Lower leg skin (tissue), 3 donors: ENCODE data around the gene MYDGF.

Experiments
- POLR2A ChIP-seq, 2 donors: fragments of 450-650 bp; IDR thresholded peaks; one replicate each; pipeline ENCODE4 v1.6.1; 2016 to 2017; ENCODE audit warnings: antibody characterized with exemption in 2 of 2, mild to moderate bottlenecking in 1 of 2, moderate library complexity in 1 of 2
- TF ChIP-seq, protein P1 (sequence below), 3 donors: fragments of 450-650 bp; IDR thresholded peaks; one replicate each; pipeline ENCODE4 v1.5.1; 2016; ENCODE audit warnings: antibody characterized with exemption in 3 of 3, mild to moderate bottlenecking in 3 of 3, moderate library complexity in 2 of 3

DNA sequence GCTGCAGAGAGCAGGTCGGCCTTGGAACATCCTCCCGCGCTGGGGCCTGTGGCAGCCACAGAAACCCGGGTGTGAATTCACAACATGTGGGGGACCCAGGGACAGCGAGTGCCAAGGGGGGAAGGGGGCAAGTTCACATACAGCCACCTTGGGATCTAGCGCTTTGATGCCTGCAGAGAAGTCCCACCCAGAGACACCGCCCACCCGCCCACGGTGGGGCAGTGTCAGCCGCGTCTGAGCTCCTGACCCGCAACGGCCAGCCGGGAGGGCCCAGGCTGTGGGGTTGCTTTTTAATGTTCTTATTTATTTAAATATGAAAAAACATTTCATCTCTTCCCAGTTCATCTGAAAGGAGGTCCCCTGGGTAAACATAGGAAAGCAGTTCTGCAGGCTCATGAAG lies 12.9 kb downstream of the MYDGF start:
- TF ChIP-seq, protein P1, sequence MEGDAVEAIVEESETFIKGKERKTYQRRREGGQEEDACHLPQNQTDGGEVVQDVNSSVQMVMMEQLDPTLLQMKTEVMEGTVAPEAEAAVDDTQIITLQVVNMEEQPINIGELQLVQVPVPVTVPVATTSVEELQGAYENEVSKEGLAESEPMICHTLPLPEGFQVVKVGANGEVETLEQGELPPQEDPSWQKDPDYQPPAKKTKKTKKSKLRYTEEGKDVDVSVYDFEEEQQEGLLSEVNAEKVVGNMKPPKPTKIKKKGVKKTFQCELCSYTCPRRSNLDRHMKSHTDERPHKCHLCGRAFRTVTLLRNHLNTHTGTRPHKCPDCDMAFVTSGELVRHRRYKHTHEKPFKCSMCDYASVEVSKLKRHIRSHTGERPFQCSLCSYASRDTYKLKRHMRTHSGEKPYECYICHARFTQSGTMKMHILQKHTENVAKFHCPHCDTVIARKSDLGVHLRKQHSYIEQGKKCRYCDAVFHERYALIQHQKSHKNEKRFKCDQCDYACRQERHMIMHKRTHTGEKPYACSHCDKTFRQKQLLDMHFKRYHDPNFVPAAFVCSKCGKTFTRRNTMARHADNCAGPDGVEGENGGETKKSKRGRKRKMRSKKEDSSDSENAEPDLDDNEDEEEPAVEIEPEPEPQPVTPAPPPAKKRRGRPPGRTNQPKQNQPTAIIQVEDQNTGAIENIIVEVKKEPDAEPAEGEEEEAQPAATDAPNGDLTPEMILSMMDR (IDR thresholded peaks at IDR 0.05) = no peak
- no peak for TF ChIP-seq POLR2A (IDR thresholded peaks at IDR 0.05)
